Activated T-cell treated with anti-CD3 and anti-CD28 coated beads, Interleukin-2, amount 50 U/mL, for 24 hours (primary cell): ENCODE results near the gene FAHD2A.
"Not testable (repeated sequence)": the region's sequence is repeated elsewhere in the genome, so short reads cannot be mapped to it uniquely, and the experiment has no call there.

Experiments
- DNase-seq: peaks from one replicate; pipeline ENCODE4 v3.0.0-alpha.2; 2020
- H3K27ac Mint-ChIP-seq: 2 replicates; pipeline ENCODE4 v1.8.0; 2020; ENCODE audit warnings: mild to moderate bottlenecking, mixed read lengths
- H3K27me3 Mint-ChIP-seq: 2 replicates; pipeline ENCODE4 v1.8.0; 2020; ENCODE audit warnings: mixed read lengths
- H3K36me3 Mint-ChIP-seq: 2 replicates; pipeline ENCODE4 v1.8.0; 2020; ENCODE audit warnings: low read depth, mixed read lengths
- H3K4me1 Mint-ChIP-seq: 2 replicates; pipeline ENCODE4 v1.8.0; 2020; ENCODE audit warnings: low read depth, mixed read lengths
- H3K4me3 Mint-ChIP-seq: 2 replicates; pipeline ENCODE4 v1.8.0; 2020; ENCODE audit warnings: mild to moderate bottlenecking, moderate library complexity, mixed read lengths
- H3K9me3 Mint-ChIP-seq: 2 replicates; pipeline ENCODE4 v1.8.0; 2020; ENCODE audit warnings: mixed read lengths

Gene FAHD2A

DNA sequence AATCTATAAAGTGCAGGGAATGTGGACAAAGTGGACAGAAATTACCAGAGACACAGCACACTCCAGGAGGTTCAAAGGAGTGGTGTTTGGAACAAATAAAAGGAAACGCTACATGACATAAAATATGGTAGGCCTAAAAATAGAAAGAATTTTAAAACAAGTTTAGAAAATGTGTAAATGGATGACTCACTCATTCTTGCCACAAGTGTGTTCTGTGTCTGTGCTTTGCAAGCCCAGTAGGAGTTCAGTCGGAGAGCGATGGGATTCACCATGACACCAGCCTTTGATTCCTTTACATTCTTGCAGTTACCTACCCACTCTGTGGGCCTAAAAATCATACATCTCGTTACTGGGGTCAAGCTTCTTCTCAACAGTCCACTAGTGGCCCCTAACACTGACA, 30.9 kb downstream of the FAHD2A start:
- not testable (repeated sequence) for H3K4me3 Mint-ChIP-seq, H3K4me1 Mint-ChIP-seq, H3K36me3 Mint-ChIP-seq, DNase-seq, H3K27ac Mint-ChIP-seq, H3K27me3 Mint-ChIP-seq, H3K9me3 Mint-ChIP-seq

DNA sequence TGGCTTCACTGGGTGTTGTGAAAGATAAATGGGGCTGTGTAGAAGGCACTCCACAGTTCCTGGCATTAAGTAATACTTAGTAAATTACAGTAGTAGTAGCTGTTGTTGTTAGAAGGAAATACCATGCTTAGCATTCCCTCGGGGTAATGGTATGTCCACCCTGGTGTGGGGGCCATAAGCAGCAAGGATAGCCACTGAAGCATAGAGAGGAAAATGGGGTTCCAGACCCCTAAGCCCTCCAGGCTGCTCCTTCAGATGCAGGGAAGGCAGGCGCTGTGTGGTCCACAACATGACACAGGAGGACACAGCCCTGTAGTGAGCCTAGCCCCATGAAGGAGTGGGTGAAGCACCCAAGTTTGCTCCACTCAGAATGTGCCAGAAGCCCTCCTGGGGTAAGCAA, 31.5 kb downstream of the FAHD2A start:
- not testable (repeated sequence) for H3K4me3 Mint-ChIP-seq, H3K4me1 Mint-ChIP-seq, DNase-seq, H3K27me3 Mint-ChIP-seq, H3K27ac Mint-ChIP-seq, H3K36me3 Mint-ChIP-seq, H3K9me3 Mint-ChIP-seq

DNA sequence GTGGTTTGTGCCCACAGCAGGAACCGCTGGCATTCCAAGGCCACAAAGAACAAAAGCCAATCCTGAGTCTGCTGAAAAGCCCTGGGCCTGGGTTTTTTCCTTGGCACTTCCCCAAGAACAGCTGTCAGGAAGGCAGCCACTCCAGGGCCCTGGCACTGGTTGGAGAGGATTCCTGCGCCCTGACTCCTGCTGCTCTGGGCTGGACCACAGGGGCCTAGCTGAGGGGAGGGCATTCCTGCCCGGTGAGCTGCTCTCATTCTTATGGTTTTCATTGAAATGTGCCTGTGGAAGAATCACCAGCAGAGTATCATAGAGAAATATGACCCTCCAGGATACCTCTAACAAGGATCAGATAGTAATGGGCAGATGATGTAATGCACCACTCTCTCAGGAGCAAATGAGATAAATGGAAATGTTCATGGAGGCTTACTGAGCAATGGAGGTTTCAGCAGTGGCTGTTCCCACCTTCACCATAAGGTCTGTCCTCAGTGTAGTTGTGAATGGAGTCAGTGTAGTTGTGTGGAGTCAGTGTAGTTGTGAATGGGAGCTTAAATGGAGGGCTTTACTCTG, 32.1 kb downstream of the FAHD2A start:
- not testable (repeated sequence) for H3K36me3 Mint-ChIP-seq, H3K27me3 Mint-ChIP-seq, H3K9me3 Mint-ChIP-seq, H3K4me3 Mint-ChIP-seq, H3K4me1 Mint-ChIP-seq, DNase-seq, H3K27ac Mint-ChIP-seq

DNA sequence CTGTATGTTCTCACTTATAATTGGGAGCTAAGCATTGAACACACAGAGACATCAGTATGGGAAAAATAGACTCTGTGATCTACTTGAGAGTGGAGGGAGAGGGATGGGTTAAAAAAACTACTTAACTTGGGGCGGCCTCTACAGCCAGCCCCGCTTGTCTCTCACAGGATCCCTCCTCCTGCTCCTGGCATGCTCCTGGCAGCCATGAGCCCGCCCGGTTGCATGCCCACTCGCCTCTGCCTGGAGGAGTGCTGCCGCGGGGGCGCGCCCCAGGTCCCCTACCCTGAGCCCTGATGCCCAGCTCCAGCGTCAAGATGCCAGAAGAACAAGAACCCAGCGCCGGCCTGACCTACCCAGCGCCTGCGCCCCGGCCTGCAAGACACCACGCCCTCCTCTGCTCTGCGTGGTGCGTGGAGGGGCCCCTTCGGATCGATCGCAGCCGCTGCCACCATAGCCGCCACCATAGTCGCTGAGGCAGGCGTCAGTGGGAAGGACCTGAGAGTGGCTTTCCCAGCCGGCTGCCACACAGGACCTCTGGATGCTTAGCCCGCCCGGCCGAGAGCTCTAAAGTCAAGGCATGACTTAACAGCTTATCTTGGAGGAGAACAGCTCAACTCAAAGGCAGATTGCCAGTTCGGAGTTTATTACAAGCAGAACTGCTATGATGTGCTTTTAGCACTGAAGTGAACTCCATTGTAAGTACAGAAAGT, 32.8 kb downstream of the FAHD2A start:
- not testable (repeated sequence) for H3K9me3 Mint-ChIP-seq

DNA sequence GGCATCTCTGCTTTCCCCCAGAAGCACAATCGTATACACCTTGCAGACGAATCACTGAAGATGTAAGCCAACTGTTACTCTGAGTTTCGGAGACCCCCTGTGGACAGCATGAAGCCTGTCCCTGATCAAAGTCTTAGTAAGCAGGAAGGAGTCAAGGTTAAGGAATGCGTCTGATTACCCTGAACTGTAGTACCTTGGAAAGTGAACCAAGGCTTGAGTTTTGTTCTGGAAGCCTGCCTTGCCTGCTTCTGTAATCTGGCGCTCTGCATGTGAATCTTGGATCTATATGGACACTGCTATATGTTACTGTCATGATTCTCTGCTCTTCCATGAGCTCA, 33.3 kb downstream of the FAHD2A start:
- DNase-seq, H3K4me3 Mint-ChIP-seq, H3K27ac Mint-ChIP-seq, H3K27me3 Mint-ChIP-seq, H3K9me3 Mint-ChIP-seq, H3K4me1 Mint-ChIP-seq, H3K36me3 Mint-ChIP-seq: not testable (repeated sequence)

More for the DNA sequence above, 32.8 kb downstream of the FAHD2A start:
- not testable (repeated sequence) for DNase-seq, H3K27me3 Mint-ChIP-seq, H3K4me1 Mint-ChIP-seq, H3K27ac Mint-ChIP-seq, H3K4me3 Mint-ChIP-seq, H3K36me3 Mint-ChIP-seq

DNA sequence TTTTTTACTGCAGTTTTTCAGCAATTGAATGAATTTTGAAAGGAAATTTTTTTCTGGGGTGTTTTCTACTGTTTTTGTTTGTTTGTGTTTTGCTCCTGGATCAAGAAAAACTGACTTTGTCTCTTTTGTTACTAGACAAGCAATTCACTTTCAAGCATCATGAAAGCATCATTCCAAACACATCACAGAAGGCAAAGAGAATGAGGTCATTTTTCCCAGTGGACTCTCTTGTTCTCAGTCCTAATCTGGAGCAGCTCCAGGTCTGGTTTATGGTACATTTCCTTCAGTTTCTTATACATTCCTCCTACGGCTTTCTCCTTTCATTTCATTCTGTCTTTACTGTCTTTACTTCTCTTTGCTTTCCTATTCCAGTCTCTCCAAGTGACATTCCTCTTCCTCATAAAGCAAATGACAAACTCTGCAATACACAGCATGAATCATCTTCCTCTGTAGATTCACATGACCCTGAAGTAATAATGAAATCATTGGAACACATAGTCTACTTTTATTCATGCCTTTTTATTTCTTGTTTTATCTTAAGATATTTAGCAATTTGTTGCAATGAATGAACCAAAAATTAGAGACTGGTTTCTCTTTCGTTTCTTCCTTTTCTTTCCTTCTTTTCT, 40.1 kb downstream of the FAHD2A start:
- H3K4me3 Mint-ChIP-seq, DNase-seq, H3K36me3 Mint-ChIP-seq, H3K4me1 Mint-ChIP-seq, H3K27ac Mint-ChIP-seq, H3K9me3 Mint-ChIP-seq, H3K27me3 Mint-ChIP-seq: not testable (repeated sequence)

DNA sequence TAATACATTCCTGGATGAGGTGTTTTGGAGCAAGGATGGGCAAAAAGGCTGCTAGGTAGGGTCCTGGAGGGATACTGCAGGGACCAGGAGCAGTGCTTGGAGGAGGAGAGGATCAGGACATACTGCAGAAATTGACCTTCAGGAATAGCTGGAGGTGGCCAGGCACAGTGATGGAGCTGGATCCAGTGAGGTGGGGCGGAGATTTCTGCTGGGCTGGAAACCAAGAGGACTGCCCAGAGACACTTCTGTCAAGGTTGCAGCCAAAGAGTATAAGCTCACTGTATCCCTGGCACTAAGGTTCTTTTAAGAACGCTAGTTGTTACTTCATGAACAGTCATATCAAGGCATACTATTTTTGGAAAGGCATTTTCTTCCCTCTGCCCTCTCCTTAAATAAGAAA, 42.8 kb downstream of the FAHD2A start:
- not testable (repeated sequence) for H3K27me3 Mint-ChIP-seq, H3K9me3 Mint-ChIP-seq, H3K27ac Mint-ChIP-seq, DNase-seq, H3K4me3 Mint-ChIP-seq, H3K36me3 Mint-ChIP-seq, H3K4me1 Mint-ChIP-seq

DNA sequence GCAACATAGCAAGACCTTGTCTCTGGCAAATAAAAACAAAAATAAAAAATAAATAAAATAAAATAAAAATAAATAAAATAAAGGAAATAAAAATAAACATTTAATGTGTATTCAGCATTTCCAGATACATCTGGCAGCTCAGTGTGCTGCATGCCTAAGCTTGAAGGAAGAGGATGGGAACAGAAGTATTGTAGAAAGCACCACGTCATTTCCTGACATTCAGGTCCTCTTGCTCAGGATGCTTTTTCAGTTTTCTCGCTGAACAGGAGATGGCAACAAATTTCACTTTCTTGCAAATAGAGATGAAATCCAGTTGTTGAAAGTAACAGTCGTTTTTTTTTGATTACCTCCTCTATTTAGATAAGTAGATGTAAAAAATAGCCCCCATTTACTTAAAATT, 60.8 kb downstream of the FAHD2A start:
- H3K4me3 Mint-ChIP-seq, H3K27ac Mint-ChIP-seq, H3K4me1 Mint-ChIP-seq, H3K36me3 Mint-ChIP-seq, H3K9me3 Mint-ChIP-seq, DNase-seq, H3K27me3 Mint-ChIP-seq: not testable (repeated sequence)
